ENCODE results near the gene TOR2A.
A peak's percentile ranks its signal among the peaks of the same experiment; 100 is the strongest.

The TOR2A gene

DNA sequence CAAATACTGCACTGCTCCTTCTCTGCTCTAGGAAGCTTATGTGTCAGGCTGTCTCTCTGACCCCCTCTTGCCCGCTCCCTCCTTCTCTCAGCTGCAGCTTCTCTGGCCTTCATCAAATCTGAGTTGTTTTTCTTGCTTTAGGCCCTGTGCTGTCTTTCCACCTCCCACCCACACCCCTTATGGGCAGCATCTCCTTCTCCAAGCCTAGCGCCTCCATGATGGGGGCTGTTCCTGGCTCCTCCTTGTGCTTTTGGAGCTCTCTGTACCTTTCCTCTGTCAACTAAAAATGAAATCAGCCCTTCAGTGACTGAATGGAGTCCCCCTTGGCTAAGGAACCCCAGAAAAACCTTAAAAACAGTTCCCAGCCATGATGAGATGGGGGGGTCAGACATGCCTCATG is 35.0 kb downstream of the TOR2A start:
- DNase-seq (ENCODE audit: low read depth in 2 of 2, low spot score in 1 of 2), result no peak

GRCh38 chr9:127698985-127699670 is 36.0 kb downstream of the TOR2A start:
- DNase-seq (ENCODE audit: low read depth in 2 of 2, low spot score in 1 of 2), result peak; percentile 70 to 78

- no peak for DNase-seq (ENCODE audit: low read depth in 2 of 2, low spot score in 1 of 2)
Measured at GRCh38 chr9:127698386-127698785, 36.7 kb downstream of the TOR2A start.

GRCh38 chr9:127697575-127697974 is 37.5 kb downstream of the TOR2A start:
- DNase-seq (ENCODE audit: low read depth in 2 of 2, low spot score in 1 of 2), result no peak

GRCh38 chr9:127694890-127695720 is 40.0 kb downstream of the TOR2A start:
- DNase-seq (ENCODE audit: low read depth in 2 of 2, low spot score in 1 of 2), result no peak

DNA sequence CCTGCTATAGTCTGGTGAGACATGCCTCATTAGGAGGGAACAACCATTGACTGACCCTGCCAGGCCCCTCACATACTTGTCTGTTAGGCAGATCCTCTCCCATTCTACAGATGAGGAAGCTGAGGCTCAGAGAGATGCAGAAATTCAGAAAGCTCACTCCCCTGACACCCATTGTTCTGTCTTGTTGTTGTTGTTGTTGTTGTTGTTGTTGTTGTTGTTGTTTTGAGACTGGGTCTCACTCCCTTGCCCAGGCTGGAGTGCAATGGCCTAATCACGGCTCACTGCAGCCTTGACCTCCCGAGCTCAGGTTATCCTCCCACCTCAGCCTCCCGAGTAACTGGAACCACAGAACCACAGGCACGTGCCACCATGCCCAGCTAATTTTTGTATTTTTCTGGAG is 41.4 kb downstream of the TOR2A start:
- DNase-seq (ENCODE audit: low read depth in 2 of 2, low spot score in 1 of 2), result no peak

GRCh38 chr9:127693143-127693542 is 42.0 kb downstream of the TOR2A start:
- DNase-seq (ENCODE audit: low read depth in 2 of 2, low spot score in 1 of 2), result no peak

DNA sequence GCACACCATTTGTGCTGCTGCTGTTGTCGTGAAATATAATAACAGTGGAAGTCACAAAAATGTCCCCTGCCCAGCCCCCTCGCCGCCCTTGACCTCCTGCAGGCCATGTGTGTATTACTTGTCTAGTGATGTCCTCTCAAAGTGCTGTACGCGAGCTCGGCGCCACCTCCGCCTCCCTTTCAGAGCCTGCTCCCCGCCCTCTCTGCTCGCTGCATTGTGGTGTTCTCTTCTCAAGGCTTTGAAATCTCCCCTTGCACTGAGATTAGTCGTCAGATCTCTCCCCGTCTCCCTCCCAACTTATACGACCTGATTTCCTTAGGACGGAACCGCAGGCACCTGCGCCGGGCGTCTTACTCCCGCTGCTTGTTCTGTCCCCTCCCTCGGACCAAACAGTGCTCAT is 43.0 kb downstream of the TOR2A start:
- no peak for DNase-seq (ENCODE audit: low read depth in 2 of 2, low spot score in 1 of 2)

DNA sequence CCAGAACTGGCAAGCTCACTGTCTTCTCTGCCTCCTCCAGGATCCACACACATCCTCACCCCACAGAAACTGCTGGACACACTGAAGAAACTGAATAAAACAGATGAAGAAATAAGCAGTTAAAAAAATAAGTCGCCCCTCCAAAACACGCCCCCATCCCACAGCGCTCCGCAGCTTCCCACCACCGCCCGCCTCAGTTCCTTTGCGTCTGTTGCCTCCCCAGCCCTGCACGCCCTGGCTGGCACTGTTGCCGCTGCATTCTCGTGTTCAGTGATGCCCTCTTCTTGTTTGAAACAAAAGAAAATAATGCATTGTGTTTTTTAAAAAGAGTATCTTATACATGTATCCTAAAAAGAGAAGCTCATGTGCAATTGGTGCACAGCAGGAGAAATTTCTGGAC is 44.4 kb downstream of the TOR2A start:
- no peak for DNase-seq (ENCODE audit: low read depth in 2 of 2, low spot score in 1 of 2)

GRCh38 chr9:127689329-127690000 is 45.6 kb downstream of the TOR2A start:
- no peak for DNase-seq (ENCODE audit: low read depth in 2 of 2, low spot score in 1 of 2)

DNA sequence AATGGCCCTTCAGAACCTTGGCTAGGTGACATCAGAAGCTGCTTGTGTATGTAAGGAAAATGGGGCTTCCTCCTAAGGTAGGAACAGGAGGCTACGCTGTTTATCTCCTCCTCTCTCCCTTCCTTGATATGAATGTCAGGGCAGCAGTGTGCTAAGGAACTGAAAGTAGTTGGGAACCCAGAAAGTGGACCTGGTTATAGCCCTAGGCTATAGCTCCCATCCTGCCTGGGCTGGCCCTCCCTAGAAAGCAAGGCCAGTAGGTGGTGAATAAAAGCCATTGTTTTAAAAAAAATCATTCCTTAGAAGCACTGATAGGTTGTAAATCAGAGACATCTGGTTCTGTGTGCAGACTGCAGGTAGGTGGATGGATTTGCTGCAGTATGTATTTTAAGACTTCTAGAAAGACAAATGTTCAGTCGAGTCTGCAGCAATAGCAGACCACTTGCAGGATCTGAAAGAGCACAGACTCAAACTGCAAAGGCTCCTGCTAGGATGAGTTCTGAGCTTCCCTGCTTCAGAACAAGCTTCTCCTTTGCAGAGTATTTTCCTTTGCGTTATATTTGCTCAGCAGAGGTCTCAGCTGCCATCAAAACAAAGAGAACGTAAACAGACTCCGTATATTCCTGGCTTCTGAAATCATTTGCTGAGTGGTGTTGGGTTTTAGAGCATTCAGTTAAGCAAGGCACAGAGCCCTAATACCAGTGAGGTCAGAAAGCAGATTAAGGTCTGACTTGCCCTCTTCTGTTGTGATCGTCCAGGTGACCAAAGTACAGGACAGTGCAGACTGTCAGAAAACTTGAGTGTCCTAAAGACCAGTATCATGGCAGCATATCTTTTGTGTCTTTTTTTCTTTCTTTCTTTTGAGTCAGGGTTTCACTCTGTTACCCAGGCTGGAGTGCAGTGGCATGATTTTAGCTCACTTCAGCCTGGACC is 48.4 kb downstream of the TOR2A start:
- no peak for DNase-seq (ENCODE audit: low read depth in 2 of 2, low spot score in 1 of 2)

- DNase-seq (ENCODE audit: low read depth in 2 of 2, low spot score in 1 of 2), result no peak
Measured at GRCh38 chr9:127684576-127684975, 50.5 kb downstream of the TOR2A start.

- DNase-seq (ENCODE audit: low read depth in 2 of 2, low spot score in 1 of 2), result no peak
Measured at GRCh38 chr9:127683723-127684122, 51.4 kb downstream of the TOR2A start.

- no peak for DNase-seq (ENCODE audit: low read depth in 2 of 2, low spot score in 1 of 2)
Measured at GRCh38 chr9:127682351-127683136, 52.5 kb downstream of the TOR2A start.
